ENCODE data around the gene TAGLN.

Gene TAGLN

GRCh38 chr11:117210620-117211019 is 11.4 kb downstream of the TAGLN start:
- TF ChIP-seq CTCF (conservative IDR thresholded peaks at IDR 0.05; ENCODE audit: low read depth, low read length) = no peak
- no peak for DNase-seq (ENCODE audit: low read depth)
- H3K4me3 ChIP-seq (ENCODE audit: low read length) = no peak overlapping the region

DNA sequence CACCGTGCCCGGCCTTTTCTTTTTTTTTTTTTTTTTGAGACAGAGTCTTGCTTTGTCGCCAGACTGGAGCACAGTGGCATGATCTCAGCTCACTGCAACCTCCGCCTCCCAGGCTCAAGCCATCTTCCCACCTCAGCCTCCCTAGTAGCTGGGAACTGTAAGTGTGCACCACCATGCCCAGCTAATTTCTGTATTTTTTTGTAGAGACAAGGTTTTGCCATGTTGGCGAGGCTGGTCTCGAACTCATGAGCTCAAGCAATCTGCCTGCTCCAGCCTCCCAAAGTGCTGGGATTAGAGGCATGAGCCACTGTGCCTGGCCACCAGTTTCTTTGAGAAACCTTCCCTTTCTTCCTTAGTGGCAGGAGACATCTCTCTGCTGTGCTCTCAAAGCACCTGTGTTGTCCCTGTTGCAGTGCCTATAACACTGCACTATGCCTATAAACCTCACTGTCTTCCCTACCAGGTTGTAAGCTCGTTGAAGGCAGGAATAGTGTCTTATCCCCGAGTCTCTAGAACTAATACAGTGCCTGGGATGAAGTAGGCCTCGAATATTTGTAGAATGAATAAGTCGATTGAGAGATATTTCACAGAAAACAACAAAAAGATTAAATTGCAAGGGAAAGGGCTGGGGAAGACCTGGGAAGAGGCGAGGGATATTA is 13.7 kb downstream of the TAGLN start:
- no peak for TF ChIP-seq CTCF (conservative IDR thresholded peaks at IDR 0.05; ENCODE audit: low read depth, low read length)
- DNase-seq (ENCODE audit: low read depth) = no peak
- H3K4me3 ChIP-seq (ENCODE audit: low read length) = no peak overlapping the region

- no peak for TF ChIP-seq CTCF (conservative IDR thresholded peaks at IDR 0.05; ENCODE audit: low read depth, low read length)
- no peak overlapping the region for H3K4me3 ChIP-seq (ENCODE audit: low read length)
- no peak for DNase-seq (ENCODE audit: low read depth)
Observed at GRCh38 chr11:117214404-117215110, 15.4 kb downstream of the TAGLN start.

DNA sequence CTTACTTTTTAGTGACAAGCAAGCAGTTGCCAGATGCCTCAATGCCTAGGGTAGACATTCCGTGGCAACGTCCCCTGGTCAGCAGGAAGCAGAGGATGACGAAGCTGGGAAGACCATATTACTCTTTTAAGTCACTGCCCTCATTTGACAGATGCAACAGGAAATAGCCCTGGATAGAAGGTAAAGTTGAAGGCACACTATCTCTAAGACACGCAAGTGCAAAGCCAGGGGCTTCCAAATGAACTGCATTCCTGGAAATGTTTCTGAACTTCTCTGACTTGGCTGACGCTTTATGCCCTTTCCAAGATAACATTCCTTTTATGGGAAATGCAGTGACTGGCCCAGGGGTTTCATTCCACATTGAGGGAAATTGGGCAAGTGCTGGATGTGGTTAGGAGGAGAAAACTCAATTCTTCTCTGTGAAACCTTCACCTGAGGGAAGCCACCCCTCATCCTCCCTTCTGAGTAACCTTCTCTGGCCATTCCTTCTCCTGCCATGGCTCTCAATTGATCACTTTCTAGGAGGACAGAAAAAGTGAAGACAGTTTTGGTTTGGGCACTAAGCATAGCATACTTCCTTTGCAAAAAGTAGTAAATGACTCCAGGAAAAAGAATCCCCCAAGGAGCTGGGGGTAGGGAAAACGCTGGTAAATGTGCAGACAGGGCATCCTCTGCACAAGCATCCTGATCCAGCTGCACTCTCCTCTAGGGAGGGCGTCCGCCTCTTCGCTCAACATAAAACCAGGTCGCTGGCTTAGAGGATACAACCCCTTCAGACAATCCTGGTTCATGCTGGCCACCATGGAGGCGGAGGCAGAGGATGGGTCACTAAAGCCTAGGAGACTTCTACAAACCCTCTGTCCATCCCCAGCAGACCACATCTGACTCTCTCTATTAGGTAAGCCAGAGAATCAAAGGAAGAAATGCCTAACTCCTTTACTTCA is 18.2 kb downstream of the TAGLN start:
- TF ChIP-seq CTCF (conservative IDR thresholded peaks at IDR 0.05; ENCODE audit: low read depth, low read length) = no peak
- DNase-seq (ENCODE audit: low read depth) = no peak

DNA sequence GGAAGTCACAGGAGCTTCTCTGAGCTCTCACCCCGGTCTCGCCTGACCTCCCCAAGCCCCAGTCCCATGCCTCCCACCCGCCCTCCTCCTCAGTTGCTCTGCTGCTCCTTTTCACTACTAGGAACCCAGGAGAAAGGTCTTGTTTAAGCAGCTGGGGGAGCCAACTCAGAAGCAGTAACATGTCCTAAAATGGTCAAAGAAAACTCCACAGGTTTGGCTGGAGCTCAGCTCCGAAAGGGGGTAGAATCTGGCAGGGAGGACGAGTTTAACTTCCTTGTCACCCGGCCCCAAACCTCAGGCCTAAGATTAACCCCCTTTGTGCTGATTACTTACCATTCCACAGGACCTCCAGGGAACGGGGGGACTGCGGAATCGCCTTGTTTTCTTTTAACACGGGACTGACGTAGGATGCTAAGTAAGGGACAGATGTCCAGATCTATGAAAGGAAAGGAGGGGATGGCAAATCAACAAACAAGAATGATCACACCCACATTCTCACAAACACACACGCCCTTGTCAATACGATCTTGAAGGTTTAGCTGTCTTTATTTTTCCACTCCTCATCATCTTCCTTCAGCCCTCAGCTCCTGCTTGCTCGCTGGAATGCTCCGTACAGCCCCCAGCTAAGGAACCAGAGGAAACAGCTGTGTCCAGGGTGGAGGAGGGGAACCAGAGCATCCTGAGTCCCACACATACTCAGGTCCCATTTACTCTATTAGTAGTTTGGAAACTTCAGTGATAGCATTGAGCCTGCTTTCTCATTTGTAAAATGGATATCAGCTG is 19.2 kb downstream of the TAGLN start:
- TF ChIP-seq CTCF (conservative IDR thresholded peaks at IDR 0.05; ENCODE audit: low read depth, low read length) = no peak
- DNase-seq (ENCODE audit: low read depth) = no peak
- no peak overlapping the region for H3K4me3 ChIP-seq (ENCODE audit: low read length)

More for the DNA sequence above, 18.2 kb downstream of the TAGLN start:
- H3K4me3 ChIP-seq (ENCODE audit: low read length) = no peak overlapping the region

DNA sequence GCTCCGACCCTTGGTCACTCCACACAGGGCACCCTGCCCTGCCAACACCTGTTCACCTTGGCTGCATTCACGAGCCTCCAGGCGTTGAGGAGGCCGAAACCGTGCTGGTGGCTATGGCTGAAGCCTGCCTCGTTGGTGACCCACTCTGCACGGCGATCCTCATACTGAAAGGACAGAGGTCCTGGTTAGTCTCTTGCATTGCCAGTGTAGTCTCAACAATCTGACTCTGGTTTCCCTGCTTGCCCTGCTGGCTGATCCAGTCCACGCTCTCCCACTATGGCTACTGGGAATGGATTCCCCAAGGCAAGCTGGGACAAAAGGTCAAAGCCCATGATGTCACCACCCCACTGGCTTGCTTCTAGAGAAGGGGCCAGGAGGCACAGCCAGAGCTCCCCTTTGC is 19.8 kb downstream of the TAGLN start:
- no peak overlapping the region for H3K4me3 ChIP-seq (ENCODE audit: low read length)
- TF ChIP-seq CTCF (conservative IDR thresholded peaks at IDR 0.05; ENCODE audit: low read depth, low read length) = no peak

More for the DNA sequence above, 19.8 kb downstream of the TAGLN start:
- no peak for DNase-seq (ENCODE audit: low read depth)
